Loucy (cell line): Measurements from ENCODE around the gene TMEM167B.

ENCODE experiments used
- H2AFZ ChIP-seq: fragments of 200-600 bp; sonication (generic); 2 replicates; pipeline ENCODE4 v1.6.0; 2016; ENCODE audit warnings: antibody characterized with exemption, mild to moderate bottlenecking, low read length, moderate library complexity
- H3F3A ChIP-seq: fragments of 200-600 bp; 2 replicates; pipeline ENCODE4 v1.6.0; 2016; ENCODE audit warnings: antibody characterized with exemption, low read depth, mild to moderate bottlenecking
- H3K27me3 ChIP-seq: fragments of 200-600 bp; sonication (generic); 2 replicates; pipeline ENCODE4 v1.6.1; 2014; ENCODE audit warnings: low read length, mild to moderate bottlenecking; ENCODE audit not compliant: insufficient read depth, poor library complexity, severe bottlenecking
- H3K36me3 ChIP-seq: fragments of 200-600 bp; sonication (generic); 2 replicates; pipeline ENCODE4 v1.6.1; 2016; ENCODE audit warnings: low read length; ENCODE audit not compliant: insufficient read depth
- H3K4me1 ChIP-seq: fragments of 200-600 bp; sonication (generic); 2 replicates; pipeline ENCODE4 v1.5.1; 2014; ENCODE audit warnings: low read length, mild to moderate bottlenecking; ENCODE audit not compliant: insufficient read depth, poor library complexity, severe bottlenecking
- H3K4me2 ChIP-seq: fragments of 200-600 bp; sonication (generic); 2 replicates; pipeline ENCODE4 v1.6.0; 2014; ENCODE audit warnings: antibody characterized with exemption, low read length, low read depth, mild to moderate bottlenecking; ENCODE audit not compliant: poor library complexity, severe bottlenecking
- H3K4me3 ChIP-seq: fragments of 200-600 bp; sonication (generic); 2 replicates; pipeline ENCODE4 v1.5.1; 2014; ENCODE audit warnings: low read length, mild to moderate bottlenecking, mixed read lengths; ENCODE audit not compliant: poor library complexity, severe bottlenecking
- H3K79me2 ChIP-seq: fragments of 200-600 bp; sonication (generic); 2 replicates; pipeline ENCODE4 v1.6.1; 2014; ENCODE audit warnings: low read length; ENCODE audit not compliant: insufficient read depth
- H3K9ac ChIP-seq: fragments of 200-600 bp; sonication (generic); 2 replicates; pipeline ENCODE4 v1.6.0; 2014; ENCODE audit warnings: mild to moderate bottlenecking, low read depth, low read length, moderate library complexity; ENCODE audit not compliant: poor library complexity, severe bottlenecking
- H3K9me2 ChIP-seq: fragments of 200-600 bp; sonication (generic); replicated peaks from 2 replicates; pipeline ENCODE4 v1.6.1; 2016; ENCODE audit warnings: low read depth, low read length, mixed read lengths
- H3K9me3 ChIP-seq: fragments of 200-600 bp; sonication (generic); 2 replicates; pipeline ENCODE4 v1.6.1; 2014; ENCODE audit warnings: mild to moderate bottlenecking, antibody characterized with exemption, low read length, low read depth; ENCODE audit not compliant: insufficient read depth
- H4K20me1 ChIP-seq: fragments of 200-600 bp; sonication (generic); 2 replicates; pipeline ENCODE4 v1.6.0; 2014; ENCODE audit warnings: antibody characterized with exemption, low read length, mild to moderate bottlenecking; ENCODE audit not compliant: insufficient read depth, poor library complexity, severe bottlenecking
- EZH2phosphoT487 ChIP-seq: fragments of 200-600 bp; IDR thresholded peaks from 2 replicates; pipeline ENCODE4 v1.6.1; 2018; ENCODE audit warnings: antibody characterized with exemption, mild to moderate bottlenecking, moderate library complexity, borderline replicate concordance
- TF ChIP-seq, protein P1 (sequence below): fragments of 200-600 bp; sonication (generic); conservative IDR thresholded peaks from 2 replicates; pipeline ENCODE4 v1.5.1; 2014; ENCODE audit warnings: mild to moderate bottlenecking, antibody characterized with exemption, low read length

Gene TMEM167B

DNA sequence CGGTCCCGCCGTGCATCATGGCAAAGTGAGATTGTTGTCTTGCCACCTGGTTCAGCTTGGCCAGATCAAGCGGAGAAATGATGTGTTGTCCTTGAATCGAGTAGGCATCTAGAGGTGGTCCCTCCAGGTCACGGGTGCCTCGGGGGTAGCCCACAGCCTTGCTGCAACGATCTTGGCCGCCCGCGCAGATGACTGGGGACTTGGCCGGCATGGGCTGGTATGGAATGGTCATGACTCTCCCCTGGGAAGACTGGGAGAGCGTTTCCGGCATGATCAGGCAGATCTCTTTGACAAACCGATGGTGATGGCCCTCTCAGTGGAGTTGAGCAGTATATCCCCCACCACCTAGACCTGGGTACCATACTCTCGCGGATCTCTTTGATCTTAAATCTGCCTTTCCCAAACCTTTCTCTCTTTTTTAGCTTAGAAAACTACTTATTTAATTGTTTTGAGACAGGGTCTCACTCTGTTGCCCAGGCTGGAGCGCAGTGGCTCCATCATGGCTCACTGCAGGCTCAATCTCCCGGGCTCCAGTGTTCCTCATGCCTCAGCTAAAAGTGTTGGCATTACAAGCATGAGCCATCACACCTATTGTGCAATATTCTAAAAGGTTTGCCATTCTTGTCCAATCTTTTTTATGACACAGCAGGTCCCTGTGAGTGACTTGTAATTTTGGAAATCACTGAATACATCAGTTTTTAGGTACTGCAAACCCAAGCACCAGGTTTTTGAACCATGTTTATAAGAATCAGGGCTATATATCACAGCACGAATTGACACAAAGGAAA, 14.0 kb downstream of the TMEM167B start:
- Histone ChIP-seq H3K79me2 (peaks cover 22% of the 10 kb centered on the region), H3K4me3 (no peak overlapping the region), H3K4me2 (no peak overlapping the region), H4K20me1 (peaks cover 12% of the 10 kb centered on the region), H3K36me3 (no peaks in the 10 kb centered on the region), H3F3A (no peaks in the 10 kb centered on the region), H2AFZ (no peak overlapping the region), H3K9ac (no peak overlapping the region), H3K9me3 (no peaks in the 10 kb centered on the region), H3K27me3 (no peaks in the 10 kb centered on the region), H3K4me1 (peaks cover 7% of the 10 kb centered on the region), H3K9me2 (no peaks in the 10 kb centered on the region)
- no peak for TF ChIP-seq EZH2phosphoT487
- TF ChIP-seq, protein P1, sequence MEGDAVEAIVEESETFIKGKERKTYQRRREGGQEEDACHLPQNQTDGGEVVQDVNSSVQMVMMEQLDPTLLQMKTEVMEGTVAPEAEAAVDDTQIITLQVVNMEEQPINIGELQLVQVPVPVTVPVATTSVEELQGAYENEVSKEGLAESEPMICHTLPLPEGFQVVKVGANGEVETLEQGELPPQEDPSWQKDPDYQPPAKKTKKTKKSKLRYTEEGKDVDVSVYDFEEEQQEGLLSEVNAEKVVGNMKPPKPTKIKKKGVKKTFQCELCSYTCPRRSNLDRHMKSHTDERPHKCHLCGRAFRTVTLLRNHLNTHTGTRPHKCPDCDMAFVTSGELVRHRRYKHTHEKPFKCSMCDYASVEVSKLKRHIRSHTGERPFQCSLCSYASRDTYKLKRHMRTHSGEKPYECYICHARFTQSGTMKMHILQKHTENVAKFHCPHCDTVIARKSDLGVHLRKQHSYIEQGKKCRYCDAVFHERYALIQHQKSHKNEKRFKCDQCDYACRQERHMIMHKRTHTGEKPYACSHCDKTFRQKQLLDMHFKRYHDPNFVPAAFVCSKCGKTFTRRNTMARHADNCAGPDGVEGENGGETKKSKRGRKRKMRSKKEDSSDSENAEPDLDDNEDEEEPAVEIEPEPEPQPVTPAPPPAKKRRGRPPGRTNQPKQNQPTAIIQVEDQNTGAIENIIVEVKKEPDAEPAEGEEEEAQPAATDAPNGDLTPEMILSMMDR: no peak

DNA sequence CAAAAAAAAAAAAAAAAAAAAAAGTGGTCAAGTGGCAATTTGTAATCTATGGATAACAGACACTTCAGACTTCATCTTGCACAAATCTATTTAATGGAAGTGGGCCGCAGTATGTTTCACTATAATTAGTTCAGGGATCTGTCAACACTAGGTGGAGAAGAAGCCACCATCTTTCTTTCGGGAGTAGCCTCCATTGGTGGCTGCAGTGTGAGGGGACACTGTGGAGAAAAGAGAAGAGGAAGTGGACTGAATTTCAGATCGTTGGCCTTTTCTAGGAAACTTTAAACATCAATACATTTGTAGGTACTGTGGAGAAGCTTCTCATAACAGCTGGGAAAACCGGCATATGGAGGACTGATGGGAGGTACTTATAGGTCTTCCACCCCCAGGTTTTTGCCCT, 15.3 kb downstream of the TMEM167B start:
- H3K9ac ChIP-seq: no peak overlapping the region
- H3K4me1 ChIP-seq: peaks cover 5% of the 10 kb centered on the region
- no peaks in the 10 kb centered on the region for H3K9me3 ChIP-seq
- peaks cover 9% of the 10 kb centered on the region for H4K20me1 ChIP-seq
- no peaks in the 10 kb centered on the region for H3K27me3 ChIP-seq
- H3K36me3 ChIP-seq: no peaks in the 10 kb centered on the region
- TF ChIP-seq, protein P1: no peak
- no peak for TF ChIP-seq EZH2phosphoT487
- H3K4me2 ChIP-seq: no peak overlapping the region
- H3K79me2 ChIP-seq: peaks cover 13% of the 10 kb centered on the region
- H3K4me3 ChIP-seq: no peak overlapping the region
- no peaks in the 10 kb centered on the region for H3K9me2 ChIP-seq
- no peak overlapping the region for H2AFZ ChIP-seq
- H3F3A ChIP-seq: no peaks in the 10 kb centered on the region

DNA sequence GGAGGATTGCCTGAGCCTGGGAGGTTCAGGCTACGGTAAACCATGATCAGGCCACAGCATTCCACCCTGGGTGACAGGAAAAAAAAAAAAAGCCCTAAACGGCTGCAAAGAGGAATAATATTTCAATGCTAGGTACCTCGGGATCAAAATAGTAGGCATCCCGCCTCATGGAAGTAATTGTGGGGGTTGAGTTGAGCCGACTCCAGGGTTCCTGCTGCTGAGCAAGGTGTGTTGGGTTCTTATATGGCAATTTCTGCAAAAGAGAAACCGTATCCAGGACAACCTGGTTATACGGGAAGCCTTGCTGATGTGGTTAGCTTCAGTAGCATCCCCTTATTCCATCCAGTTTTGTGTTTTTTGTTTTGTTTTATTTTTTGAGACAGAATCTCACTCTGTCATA, 17.2 kb downstream of the TMEM167B start:
- H3K4me2 ChIP-seq: no peak overlapping the region
- no peak overlapping the region for H2AFZ ChIP-seq
- peaks cover 7% of the 10 kb centered on the region for H3K4me1 ChIP-seq
- no peak overlapping the region for H3K9ac ChIP-seq
- H3K4me3 ChIP-seq: no peak overlapping the region
- H3K79me2 ChIP-seq: no peaks in the 10 kb centered on the region
- no peaks in the 10 kb centered on the region for H3K9me2 ChIP-seq
- H4K20me1 ChIP-seq: no peaks in the 10 kb centered on the region
- H3F3A ChIP-seq: no peaks in the 10 kb centered on the region
- no peaks in the 10 kb centered on the region for H3K36me3 ChIP-seq
- H3K27me3 ChIP-seq: no peaks in the 10 kb centered on the region
- no peak for TF ChIP-seq EZH2phosphoT487
- TF ChIP-seq, protein P1: no peak
- no peaks in the 10 kb centered on the region for H3K9me3 ChIP-seq
